GM19240 (cell line): ENCODE measurements around the gene ALCAM.

Source experiments
- DNase-seq: peaks from one replicate; pipeline ENCODE4 v3.0.0; 2011; ENCODE audit warnings: low spot score; ENCODE audit not compliant: insufficient read length

ALCAM gene

GRCh38 chr3:105427332-105427731 lies 60.6 kb downstream of the ALCAM start:
- no peak for DNase-seq

- no peak for DNase-seq
These were observed 62.5 kb downstream of the ALCAM start for GRCh38 chr3:105429034-105429762.

DNA sequence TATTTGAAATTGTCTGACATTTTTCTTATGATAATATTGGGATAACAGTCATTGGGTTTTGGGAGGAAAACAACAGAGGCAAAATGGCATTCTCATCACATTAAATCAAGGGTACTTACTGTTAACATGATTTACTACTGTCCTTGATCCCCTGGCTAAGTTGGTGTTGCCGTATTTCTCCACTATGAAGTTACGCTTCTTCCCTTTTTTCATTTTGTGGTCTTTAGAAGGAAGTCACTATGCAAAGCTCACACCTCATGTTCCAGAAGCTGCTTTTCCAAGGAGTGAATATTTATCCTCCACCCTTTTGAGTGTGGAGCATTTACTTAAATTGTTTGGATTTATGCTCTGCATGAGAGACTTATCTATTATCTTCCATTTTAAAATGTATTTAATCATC lies 63.7 kb downstream of the ALCAM start:
- DNase-seq: no peak

GRCh38 chr3:105431200-105431599 lies 64.5 kb downstream of the ALCAM start:
- DNase-seq: no peak

- DNase-seq: no peak
These were observed 68.6 kb downstream of the ALCAM start for GRCh38 chr3:105435277-105435676.

GRCh38 chr3:105436687-105437086 lies 70.0 kb downstream of the ALCAM start:
- DNase-seq: no peak

DNA sequence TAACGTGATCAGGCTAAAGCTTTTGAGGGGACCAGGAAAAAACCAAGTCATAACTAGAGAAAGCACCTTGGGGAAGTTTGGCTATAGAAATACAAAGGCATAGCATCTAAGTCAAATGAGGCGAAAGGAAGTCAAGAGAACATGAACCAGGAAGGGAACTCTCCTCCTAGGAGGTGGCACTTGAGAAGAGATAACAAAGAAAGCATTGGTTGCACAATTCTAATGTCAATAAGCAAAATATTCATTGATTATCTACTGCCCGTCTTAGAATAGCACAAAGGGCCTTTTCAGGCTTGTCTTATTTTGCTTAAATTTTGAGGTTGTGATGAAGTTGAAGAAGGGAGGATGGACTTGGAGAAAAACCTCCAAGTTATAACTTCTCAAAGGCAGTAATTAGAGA lies 73.4 kb downstream of the ALCAM start:
- DNase-seq: no peak

GRCh38 chr3:105444725-105445124 lies 78.0 kb downstream of the ALCAM start:
- DNase-seq: no peak

- no peak for DNase-seq
These were observed 81.8 kb downstream of the ALCAM start for GRCh38 chr3:105448338-105448982.

DNA sequence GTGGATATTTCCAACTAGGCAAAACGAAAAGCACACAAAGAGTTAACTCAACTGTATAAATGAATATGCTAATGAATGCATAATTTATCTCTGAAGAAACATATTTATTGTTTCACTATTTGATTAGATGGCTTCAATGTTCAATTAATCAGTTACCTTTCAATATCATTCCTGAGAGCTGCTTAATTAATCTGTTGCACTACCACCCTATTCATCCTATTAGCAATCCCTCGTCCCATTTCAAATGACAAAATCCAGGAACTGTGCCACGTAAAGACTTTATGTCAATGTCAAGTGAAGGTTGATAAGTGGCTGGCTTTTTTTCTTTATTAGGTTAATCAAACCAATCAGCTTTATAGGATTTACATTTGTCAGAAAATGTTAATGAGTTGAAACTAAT lies 82.7 kb downstream of the ALCAM start:
- no peak for DNase-seq

GRCh38 chr3:105456017-105456416 lies 89.3 kb downstream of the ALCAM start:
- DNase-seq: no peak

GRCh38 chr3:105458518-105459215 lies 92.0 kb downstream of the ALCAM start:
- DNase-seq: no peak

GRCh38 chr3:105459566-105460290 lies 93.0 kb downstream of the ALCAM start:
- DNase-seq: no peak

DNA sequence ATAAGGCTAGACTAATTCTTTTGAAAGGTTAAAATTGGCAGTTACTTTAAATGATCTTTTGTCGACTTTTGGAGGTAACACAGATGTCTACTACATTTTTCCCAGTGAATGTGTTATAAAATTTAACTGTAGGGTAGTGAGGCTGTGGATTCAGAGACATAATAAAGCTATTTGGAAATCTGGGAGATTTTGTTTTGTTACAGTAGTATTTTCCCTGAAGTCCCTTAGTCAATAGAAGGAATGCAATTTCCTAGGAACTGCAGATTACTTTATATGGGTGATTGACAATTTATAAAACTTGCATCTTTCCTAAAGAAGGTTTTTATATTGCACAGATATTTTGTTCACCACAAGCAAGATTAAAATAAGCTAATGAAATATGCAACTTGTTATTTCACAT lies 96.9 kb downstream of the ALCAM start:
- no peak for DNase-seq

DNA sequence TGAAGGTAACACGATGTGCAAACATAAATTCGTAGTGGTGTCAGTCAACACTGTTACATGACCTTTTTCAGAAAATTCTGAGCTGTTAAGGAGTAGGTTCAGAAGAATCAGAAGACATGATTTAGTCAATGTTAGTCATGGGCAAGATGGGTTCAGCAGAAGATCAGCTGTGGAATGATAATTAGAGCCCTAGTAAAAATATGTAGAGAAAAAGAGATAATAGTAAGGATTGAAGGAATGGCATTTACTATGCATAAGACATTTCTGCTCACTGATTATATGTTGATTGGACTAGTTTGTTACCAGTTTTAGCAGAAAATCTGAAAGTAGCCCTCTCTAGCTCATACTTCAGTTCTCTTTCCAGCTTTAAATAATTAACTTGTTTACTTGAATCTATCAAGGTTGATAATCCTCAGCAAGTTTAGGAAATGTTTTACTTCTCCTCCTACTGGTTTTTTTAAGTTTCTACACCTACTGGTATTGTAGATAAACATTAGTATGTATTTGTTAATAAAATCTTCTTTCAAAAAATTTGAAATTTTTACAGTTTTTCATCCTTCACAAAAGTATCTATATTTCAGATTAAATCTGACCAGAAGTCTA lies 98.6 kb downstream of the ALCAM start:
- DNase-seq: no peak

GRCh38 chr3:105466072-105466471 lies 99.4 kb downstream of the ALCAM start:
- no peak for DNase-seq

GRCh38 chr3:105466495-105467404 lies 100.0 kb downstream of the ALCAM start:
- DNase-seq: no peak

DNA sequence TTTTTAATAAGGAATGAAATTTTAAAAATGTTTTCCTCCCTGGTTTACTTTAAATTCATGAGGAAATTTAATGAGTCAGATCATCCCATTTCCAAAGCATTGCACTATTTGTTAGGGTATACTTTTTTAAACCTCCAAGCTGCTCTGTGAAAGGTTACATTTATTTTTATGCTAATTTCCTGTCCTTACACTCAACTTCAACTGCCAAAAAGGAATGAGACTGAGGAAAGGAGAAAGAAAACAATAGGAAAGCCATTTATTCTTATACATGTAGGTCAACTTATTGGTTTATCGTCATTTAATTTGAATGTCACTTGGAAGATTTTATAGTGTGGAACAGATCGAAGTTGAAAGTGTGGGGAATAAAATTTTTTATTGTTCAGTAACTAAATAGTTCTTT lies 104.1 kb downstream of the ALCAM start:
- DNase-seq: no peak

GRCh38 chr3:105473521-105474223 lies 107.0 kb downstream of the ALCAM start:
- no peak for DNase-seq

GRCh38 chr3:105480768-105481167 lies 114.1 kb downstream of the ALCAM start:
- DNase-seq: no peak
